ENCODE data around the gene ZNF646. TPM values are rescaled to one million over a fixed set of nuclear protein-coding genes. Genes with fewer than 3 reads are reported as not detected.

Gene ZNF646
- total RNA-seq, 1 donor from 2014 or later: 9.6 TPM

DNA sequence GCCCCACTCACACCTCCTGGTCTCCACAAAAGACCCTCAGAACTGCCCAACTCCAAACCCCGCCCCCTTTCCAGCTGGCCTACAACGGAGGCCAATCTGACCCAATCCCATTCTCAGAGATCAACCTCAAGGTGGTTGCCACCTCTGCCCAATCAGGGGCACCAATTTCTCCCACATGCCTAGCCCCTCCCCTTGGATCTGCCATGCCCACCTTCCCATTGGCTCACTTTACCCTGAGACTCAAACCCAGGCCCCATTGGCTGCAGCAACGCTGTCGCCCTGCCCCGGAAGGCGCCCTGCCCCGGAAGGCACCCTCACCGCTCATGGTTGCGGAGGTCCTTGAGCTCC, 10.8 kb upstream of the ZNF646 start:
- intact Hi-C loops (cut with DNase I): no loop called here
- DNase-seq (ENCODE audit: low spot score): no peak

DNA sequence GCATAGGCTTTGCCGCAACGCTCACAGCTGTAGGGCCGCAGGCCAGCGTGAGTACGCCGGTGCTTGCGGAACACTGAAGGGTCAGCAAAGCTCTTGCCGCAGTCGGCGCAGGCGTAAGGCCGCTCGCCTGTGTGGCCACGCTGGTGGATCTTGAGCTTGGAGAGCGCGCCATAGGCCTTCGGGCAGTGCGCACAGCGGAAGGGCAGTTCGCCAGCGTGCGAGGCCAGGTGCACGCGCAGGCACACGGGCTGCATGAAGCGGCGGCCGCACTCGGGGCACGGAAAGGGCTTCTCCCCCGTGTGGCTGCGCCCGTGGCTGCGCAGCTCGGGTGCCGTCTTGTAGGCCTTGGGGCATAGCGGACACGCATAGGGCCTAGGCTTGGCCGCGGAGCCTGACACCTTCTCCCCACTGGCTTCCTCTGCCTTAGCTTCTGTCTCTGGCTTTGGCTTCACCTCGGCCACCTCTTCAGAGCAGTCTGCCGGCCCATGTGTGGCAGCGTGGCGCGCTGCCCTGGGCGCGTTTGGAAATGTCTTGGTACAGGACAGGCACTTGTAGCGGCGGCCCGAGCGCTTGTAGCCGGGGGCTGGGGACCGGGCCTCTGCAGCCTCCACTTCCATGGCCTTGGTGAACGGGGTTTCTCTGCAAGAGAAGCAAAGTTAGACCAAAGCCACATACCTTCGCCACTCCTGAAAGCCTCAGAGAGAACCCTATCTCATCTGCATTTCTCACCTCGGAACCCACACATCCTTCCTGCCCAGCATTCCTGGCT, 10.2 kb upstream of the ZNF646 start:
- intact Hi-C loops (cut with DNase I): no loop called here
- no peak for DNase-seq (ENCODE audit: low spot score)

GRCh38 chr16:31064882-31065461, 9.2 kb upstream of the ZNF646 start:
- DNase-seq (ENCODE audit: low spot score): no peak
- intact Hi-C loops (cut with DNase I): no loop called here

GRCh38 chr16:31067342-31067741, 6.9 kb upstream of the ZNF646 start:
- no peak for DNase-seq (ENCODE audit: low spot score)
- intact Hi-C loops (cut with DNase I): no loop called here

- intact Hi-C loops (cut with DNase I): loop anchor here (5.0 kb wide), 2 partner anchors 40 to 115 kb away; partner anchors contain the start of genes SETD1A and STX4
- no peak for DNase-seq (ENCODE audit: low spot score)
Measured at GRCh38 chr16:31071861-31072260, 2.4 kb upstream of the ZNF646 start.

DNA sequence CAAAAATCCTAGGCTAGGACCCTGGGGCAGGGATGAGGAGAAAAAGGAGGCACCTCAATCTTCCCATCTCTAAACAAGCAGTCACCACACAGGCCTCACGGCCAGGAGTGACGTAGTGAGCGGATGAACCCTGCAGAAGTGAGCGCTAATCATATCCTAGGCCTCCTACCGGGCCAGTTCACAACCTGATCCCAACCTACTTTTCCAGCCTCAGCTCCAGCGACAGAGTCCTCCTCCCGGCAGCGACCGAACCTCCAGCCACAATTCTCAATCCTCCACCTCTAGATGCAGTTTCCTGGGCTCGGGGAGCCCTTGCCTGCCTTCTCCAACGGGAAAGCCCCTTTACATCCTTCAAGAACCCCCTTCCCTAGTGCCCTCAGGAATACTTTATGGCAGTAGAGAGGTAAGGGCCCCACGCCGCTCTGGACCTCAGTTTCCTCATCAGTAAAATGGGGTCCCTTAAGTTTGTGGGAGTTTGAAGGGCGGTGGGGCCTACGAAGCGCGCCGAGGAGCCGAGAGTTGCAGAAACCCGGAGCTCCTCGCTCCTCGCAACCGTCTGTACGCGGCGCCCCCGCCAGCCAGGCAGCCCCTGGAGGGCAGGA, 1.6 kb upstream of the ZNF646 start:
- intact Hi-C loops (cut with DNase I): loop anchor here (5.0 kb wide), 2 partner anchors 40 to 115 kb away; partner anchors contain the start of genes SETD1A and STX4
- no peak for DNase-seq (ENCODE audit: low spot score)

GRCh38 chr16:31073142-31073969, 866 bp upstream of the ZNF646 start:
- DNase-seq (ENCODE audit: low spot score): peak; percentile 95
- intact Hi-C loops (cut with DNase I): loop anchor here (5.0 kb wide), 2 partner anchors 41 to 116 kb away; partner anchors contain the start of genes SETD1A and STX4

DNA sequence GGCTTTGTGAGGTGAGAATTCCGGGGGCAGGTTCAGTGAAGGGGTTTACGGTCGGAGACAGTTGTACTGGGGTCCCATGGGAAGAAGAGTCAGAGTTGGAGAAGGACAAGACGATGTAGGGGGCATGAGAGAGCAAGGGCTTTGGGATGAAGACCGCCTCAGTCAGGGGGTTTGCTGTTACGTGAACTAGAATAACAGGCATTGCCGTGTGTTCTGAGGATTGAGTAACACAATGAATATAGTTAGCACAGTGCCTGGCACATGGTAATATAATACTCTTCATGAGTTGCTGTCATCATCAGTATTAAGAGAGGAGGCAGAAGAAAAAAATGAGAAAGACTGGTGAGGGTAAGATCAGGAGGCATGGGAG, 577 bp downstream of the ZNF646 start:
- no peak for DNase-seq (ENCODE audit: low spot score)

GRCh38 chr16:31076319-31076718, 2.1 kb downstream of the ZNF646 start:
- no peak for DNase-seq (ENCODE audit: low spot score)
- intact Hi-C loops (cut with DNase I): loop anchor here (5.0 kb wide), 1 partner anchor 89 kb away; the partner anchor contains the start of gene HSD3B7

More for the DNA sequence above, 577 bp downstream of the ZNF646 start:
- intact Hi-C loops (cut with DNase I): loop anchor here (2.0 to 5.0 kb wide), 5 partner anchors 20 to 117 kb away; partner anchors contain the start of genes HSD3B7, SETD1A, STX4 and VKORC1

- no peak for DNase-seq (ENCODE audit: low spot score)
- intact Hi-C loops (cut with DNase I): loop anchor here (5.0 kb wide), 1 partner anchor 90 kb away; the partner anchor contains the start of gene HSD3B7
Measured at GRCh38 chr16:31077024-31077423, 2.8 kb downstream of the ZNF646 start.

GRCh38 chr16:31077592-31078396, 3.6 kb downstream of the ZNF646 start:
- intact Hi-C loops (cut with DNase I): loop anchor here (5.0 kb wide), 1 partner anchor 90 kb away; the partner anchor contains the start of gene HSD3B7
- no peak for DNase-seq (ENCODE audit: low spot score)

GRCh38 chr16:31078597-31079341, 4.5 kb downstream of the ZNF646 start:
- DNase-seq (ENCODE audit: low spot score): no peak
- intact Hi-C loops (cut with DNase I): loop anchor here (5.0 kb wide), 1 partner anchor 91 kb away; the partner anchor contains the start of gene HSD3B7

DNA sequence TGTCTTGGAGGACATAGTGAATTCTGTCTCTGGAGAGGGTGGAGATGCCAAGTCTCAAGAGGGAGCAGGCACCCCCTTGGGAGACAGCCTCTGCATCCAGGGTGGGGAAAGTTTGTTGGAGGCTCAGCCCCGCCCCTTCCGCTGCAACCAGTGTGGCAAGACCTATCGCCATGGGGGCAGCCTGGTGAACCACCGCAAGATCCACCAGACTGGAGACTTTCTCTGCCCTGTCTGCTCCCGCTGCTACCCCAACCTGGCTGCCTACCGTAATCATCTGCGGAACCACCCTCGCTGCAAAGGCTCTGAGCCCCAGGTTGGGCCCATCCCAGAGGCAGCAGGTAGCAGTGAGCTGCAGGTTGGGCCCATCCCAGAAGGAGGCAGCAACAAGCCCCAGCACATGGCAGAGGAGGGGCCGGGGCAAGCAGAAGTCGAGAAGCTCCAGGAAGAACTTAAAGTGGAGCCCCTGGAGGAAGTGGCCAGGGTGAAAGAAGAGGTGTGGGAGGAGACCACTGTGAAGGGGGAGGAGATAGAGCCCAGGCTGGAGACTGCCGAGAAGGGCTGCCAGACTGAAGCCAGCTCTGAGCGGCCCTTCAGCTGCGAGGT, 5.2 kb downstream of the ZNF646 start:
- DNase-seq (ENCODE audit: low spot score): no peak
- intact Hi-C loops (cut with DNase I): loop anchor here (5.0 kb wide), 1 partner anchor 92 kb away; the partner anchor contains the start of gene HSD3B7

DNA sequence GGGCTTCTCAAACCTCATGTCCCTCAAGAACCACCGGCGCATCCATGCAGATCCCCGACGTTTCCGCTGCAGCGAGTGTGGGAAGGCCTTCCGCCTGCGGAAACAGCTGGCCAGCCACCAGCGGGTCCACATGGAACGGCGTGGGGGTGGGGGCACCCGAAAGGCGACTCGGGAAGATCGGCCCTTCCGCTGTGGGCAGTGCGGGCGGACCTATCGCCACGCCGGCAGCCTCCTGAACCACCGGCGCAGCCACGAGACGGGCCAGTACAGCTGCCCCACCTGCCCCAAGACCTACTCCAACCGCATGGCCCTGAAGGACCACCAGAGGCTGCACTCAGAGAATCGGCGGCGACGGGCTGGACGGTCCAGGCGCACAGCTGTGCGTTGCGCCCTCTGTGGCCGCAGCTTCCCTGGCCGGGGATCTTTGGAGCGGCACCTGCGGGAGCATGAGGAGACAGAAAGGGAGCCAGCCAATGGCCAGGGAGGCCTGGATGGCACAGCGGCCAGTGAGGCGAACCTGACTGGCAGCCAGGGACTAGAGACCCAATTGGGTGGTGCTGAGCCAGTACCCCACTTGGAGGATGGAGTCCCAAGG, 5.9 kb downstream of the ZNF646 start:
- DNase-seq (ENCODE audit: low spot score): no peak
- intact Hi-C loops (cut with DNase I): no loop called here

- DNase-seq (ENCODE audit: low spot score): no peak
- intact Hi-C loops (cut with DNase I): no loop called here
Measured at GRCh38 chr16:31080756-31081419, 6.7 kb downstream of the ZNF646 start.

DNA sequence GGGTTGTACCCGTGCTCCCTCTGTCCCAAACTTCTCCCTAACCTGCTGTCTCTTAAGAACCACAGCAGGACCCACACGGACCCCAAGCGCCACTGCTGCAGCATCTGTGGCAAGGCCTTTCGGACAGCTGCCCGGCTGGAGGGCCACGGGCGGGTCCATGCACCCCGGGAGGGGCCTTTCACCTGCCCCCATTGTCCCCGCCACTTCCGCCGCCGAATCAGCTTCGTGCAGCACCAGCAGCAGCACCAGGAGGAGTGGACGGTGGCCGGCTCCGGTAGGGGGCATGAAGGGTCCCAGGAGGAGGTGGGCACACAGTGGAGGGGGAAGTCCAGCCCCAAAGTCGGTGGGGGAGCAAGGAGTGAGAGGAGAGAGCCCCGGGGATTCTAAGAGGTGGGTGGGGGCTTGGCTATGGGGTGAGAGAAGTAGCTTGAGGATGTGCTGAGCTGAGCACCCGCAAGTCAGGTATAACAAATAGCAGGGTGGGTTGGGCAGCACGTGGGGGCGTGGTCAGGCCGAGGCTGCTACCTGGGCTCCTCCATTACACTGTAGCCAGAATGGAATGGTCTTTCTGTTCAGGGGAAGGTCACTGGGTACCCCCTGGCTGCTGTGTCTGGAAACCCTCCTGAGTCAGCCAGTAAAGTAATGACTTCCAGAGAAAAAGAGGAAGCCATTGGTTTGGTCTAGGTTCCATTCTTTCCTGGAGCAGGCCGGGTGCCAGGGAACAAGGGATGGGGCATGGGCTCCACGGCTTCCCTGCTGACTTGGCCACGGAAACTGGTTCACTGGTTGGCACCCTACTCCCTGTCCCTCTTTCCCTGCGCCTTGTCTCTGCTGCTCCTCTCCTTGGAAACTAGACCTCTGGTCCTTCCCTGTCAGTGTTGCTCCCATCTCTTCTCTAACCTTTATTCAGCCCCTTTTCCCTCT, 7.5 kb downstream of the ZNF646 start:
- intact Hi-C loops (cut with DNase I): no loop called here
- no peak for DNase-seq (ENCODE audit: low spot score)
